Breast epithelium (tissue), 4 donors: ENCODE data around the gene KDSR. TPM values are rescaled to one million over a fixed set of nuclear protein-coding genes. Genes with fewer than 3 reads are reported as not detected.

Source experiments
- DNase-seq, 2 donors: peaks; one replicate each; pipeline ENCODE4 v3.0.0-alpha.2; 2019; ENCODE audit warnings: low spot score in 2 of 2
- H3K27ac ChIP-seq, 2 donors: fragments of 200-600 bp; sonication (generic) in 1 of 2; one replicate each; pipeline ENCODE4 v1.5.1; 2016 to 2019; ENCODE audit warnings: mild to moderate bottlenecking in 1 of 2
- H3K27me3 ChIP-seq, 2 donors: fragments of 200-600 bp; sonication (generic) in 1 of 2; one replicate each; pipeline versions ENCODE4 v1.5.1 to v1.6.0; 2017 to 2019; ENCODE audit warnings: control low read depth in 1 of 2, mild to moderate bottlenecking in 1 of 2
- H3K36me3 ChIP-seq: fragments of 200-600 bp; one replicate; pipeline ENCODE4 v1.5.1; 2019
- H3K4me1 ChIP-seq, 2 donors: fragments of 200-600 bp; sonication (generic); one replicate each; pipeline ENCODE4 v1.5.1; 2016 to 2019; ENCODE audit warnings: control low read depth in 1 of 2
- H3K4me3 ChIP-seq, 3 donors: fragments of 200-600 bp; sonication (generic); 1 replicate in 2 of 3; 2 replicates in 1 of 3; pipeline ENCODE4 v1.5.1; 2016 to 2019; ENCODE audit warnings: mild to moderate bottlenecking in 3 of 3, moderate library complexity in 2 of 3
- H3K9me3 ChIP-seq, 2 donors: fragments of 200-600 bp; sonication (generic) in 1 of 2; one replicate each; pipeline ENCODE4 v1.5.1; 2016 to 2019; ENCODE audit warnings: control low read depth in 1 of 2
- CTCF ChIP-seq, 3 donors: fragments of 450-650 bp; IDR thresholded peaks; one replicate each; pipeline ENCODE4 v1.5.1; 2016 to 2017; ENCODE audit warnings: antibody characterized with exemption in 3 of 3, mild to moderate bottlenecking in 3 of 3, moderate library complexity in 3 of 3
- POLR2A ChIP-seq: fragments of 450-650 bp; IDR thresholded peaks from one replicate; pipeline ENCODE4 v1.6.1; 2016; ENCODE audit warnings: antibody characterized with exemption, mild to moderate bottlenecking, moderate library complexity
- POLR2AphosphoS5 ChIP-seq, 3 donors: sonication (generic); formaldehyde crosslinking; IDR thresholded peaks; one replicate each; pipeline ENCODE4 v1.6.1; 2017; ENCODE audit warnings: antibody characterized with exemption in 3 of 3
- intact Hi-C: fragments of 100-400 bp; cut with DNase I; formaldehyde crosslinking; loops from one replicate; pipeline ENCODE4 v1.15.1; 2023; ENCODE audit warnings: low total_unique reads
- total RNA-seq, 3 donors: library from RNA; depleted of rRNA; stranded (reverse); fragments of >200 nt; gene quantifications; one replicate each; pipeline ENCODE4 v1.1.0, GENCODE V29; 2016

The KDSR gene
- total RNA-seq, 3 donors from 2014 or later: 41.6 to 53.0 (median 48.9) TPM

DNA sequence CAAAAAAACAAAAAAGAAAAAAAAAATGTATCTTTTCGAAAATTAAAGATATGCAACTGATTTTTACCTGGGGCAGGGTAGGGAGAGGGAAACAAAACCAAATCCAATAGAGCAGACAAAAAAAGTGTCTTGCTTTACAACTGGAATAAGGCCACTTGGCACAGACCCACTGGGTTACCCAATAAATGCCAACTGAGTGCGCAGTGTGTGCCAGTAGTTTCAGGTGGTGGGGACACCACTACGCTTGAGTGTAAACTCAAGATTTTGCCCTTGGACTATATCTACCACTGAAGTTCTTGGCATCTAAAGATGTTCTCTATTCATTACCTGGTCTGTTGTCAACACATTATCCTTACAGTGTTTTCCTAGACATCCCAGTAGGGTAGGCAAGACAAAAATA lies 39.0 kb upstream of the KDSR start:
- Histone ChIP-seq H3K27ac (peak overlapping the region; percentile 45 to 68), H3K9me3 (no peaks in the 10 kb centered on the region), H3K4me3 (no peak overlapping the region), H3K27me3 (no peaks in the 10 kb centered on the region), H3K4me1 (no peaks in the 10 kb centered on the region), H3K36me3 (no peaks in the 10 kb centered on the region)
- peak in 1 of 2 donors; percentile 76 for DNase-seq
- TF ChIP-seq POLR2A (no peak), POLR2AphosphoS5 (IDR thresholded peaks at IDR 0.05) (peak in 1 of 3 donors; percentile 15)
- intact Hi-C loops: no loop called here

GRCh38 chr18:63402246-63403162 lies 35.5 kb upstream of the KDSR start:
- Histone ChIP-seq H3K4me1 (no peaks in the 10 kb centered on the region), H3K4me3 (no peak overlapping the region), H3K27me3 (no peaks in the 10 kb centered on the region), H3K27ac (no peak overlapping the region), H3K36me3 (peaks cover 7% of the 10 kb centered on the region), H3K9me3 (no peaks in the 10 kb centered on the region)
- DNase-seq: no peak
- TF ChIP-seq POLR2A: no peak
- TF ChIP-seq POLR2AphosphoS5 (IDR thresholded peaks at IDR 0.05): no peak
- no peak for TF ChIP-seq CTCF (IDR thresholded peaks at IDR 0.05)
- intact Hi-C loops: no loop called here

DNA sequence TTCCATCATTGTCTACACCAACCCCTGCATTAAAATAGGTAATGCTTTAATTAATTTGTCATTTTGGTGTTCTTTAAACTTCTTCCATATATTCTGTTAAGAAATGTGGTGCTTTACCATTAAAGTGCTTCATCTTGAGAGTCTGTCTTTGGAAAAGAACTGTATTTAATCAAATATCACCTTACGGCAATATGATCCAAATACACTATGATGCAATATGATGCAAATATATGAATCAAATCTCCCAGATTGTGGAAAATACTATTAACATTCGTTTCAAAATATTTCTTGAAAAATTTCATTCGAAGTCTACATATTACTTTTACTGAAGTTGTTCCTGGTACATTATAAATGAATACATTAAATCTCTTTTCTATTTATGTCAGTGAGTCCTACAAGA lies 32.3 kb upstream of the KDSR start:
- Histone ChIP-seq H3K9me3 (no peaks in the 10 kb centered on the region), H3K27me3 (no peaks in the 10 kb centered on the region), H3K36me3 (peaks cover 7% of the 10 kb centered on the region), H3K4me3 (no peak overlapping the region), H3K4me1 (no peaks in the 10 kb centered on the region), H3K27ac (no peak overlapping the region)
- intact Hi-C loops: no loop called here
- TF ChIP-seq POLR2A (no peak), CTCF (IDR thresholded peaks at IDR 0.05) (no peak), POLR2AphosphoS5 (IDR thresholded peaks at IDR 0.05) (no peak)
- DNase-seq: no peak

GRCh38 chr18:63397349-63397748 lies 30.3 kb upstream of the KDSR start:
- Histone ChIP-seq H3K27me3 (no peaks in the 10 kb centered on the region), H3K9me3 (no peaks in the 10 kb centered on the region), H3K36me3 (peaks cover 7% of the 10 kb centered on the region), H3K4me1 (no peaks in the 10 kb centered on the region), H3K27ac (no peak overlapping the region), H3K4me3 (no peak overlapping the region)
- TF ChIP-seq CTCF (IDR thresholded peaks at IDR 0.05) (no peak), POLR2AphosphoS5 (IDR thresholded peaks at IDR 0.05) (no peak), POLR2A (no peak)
- DNase-seq: no peak
- intact Hi-C loops: no loop called here

GRCh38 chr18:63395503-63395902 lies 28.5 kb upstream of the KDSR start:
- H3K9me3 ChIP-seq: no peaks in the 10 kb centered on the region
- intact Hi-C loops: no loop called here
- no peak for DNase-seq
- TF ChIP-seq POLR2AphosphoS5 (IDR thresholded peaks at IDR 0.05): no peak
- no peak for TF ChIP-seq POLR2A
- no peak for TF ChIP-seq CTCF (IDR thresholded peaks at IDR 0.05)
- no peak overlapping the region for H3K27ac ChIP-seq
- H3K27me3 ChIP-seq: no peaks in the 10 kb centered on the region
- H3K4me3 ChIP-seq: no peak overlapping the region
- H3K36me3 ChIP-seq: peaks cover 7% of the 10 kb centered on the region
- no peaks in the 10 kb centered on the region for H3K4me1 ChIP-seq
